ENCODE measurements around the gene KDM4E.

DNA sequence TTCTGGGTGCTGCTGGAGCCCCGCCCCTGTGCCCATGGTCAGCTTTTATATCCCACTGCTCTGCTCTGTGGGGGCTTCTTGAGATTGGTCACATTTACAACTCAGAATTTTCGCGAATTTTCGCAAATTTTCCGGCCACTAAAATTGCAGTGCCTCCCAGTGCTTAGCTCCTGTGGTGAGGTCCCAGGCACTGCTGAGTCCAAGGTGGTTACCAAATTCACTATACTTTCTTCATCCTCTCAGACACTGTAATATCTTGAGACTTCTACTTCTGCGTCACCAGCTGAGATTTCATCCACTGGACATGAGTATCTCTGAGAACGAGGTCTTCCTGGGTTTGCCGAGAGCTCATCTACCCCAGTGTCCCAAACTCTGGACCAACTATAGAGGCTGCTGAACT is 32.9 kb downstream of the KDM4E start:
- TF ChIP-seq, protein P1, sequence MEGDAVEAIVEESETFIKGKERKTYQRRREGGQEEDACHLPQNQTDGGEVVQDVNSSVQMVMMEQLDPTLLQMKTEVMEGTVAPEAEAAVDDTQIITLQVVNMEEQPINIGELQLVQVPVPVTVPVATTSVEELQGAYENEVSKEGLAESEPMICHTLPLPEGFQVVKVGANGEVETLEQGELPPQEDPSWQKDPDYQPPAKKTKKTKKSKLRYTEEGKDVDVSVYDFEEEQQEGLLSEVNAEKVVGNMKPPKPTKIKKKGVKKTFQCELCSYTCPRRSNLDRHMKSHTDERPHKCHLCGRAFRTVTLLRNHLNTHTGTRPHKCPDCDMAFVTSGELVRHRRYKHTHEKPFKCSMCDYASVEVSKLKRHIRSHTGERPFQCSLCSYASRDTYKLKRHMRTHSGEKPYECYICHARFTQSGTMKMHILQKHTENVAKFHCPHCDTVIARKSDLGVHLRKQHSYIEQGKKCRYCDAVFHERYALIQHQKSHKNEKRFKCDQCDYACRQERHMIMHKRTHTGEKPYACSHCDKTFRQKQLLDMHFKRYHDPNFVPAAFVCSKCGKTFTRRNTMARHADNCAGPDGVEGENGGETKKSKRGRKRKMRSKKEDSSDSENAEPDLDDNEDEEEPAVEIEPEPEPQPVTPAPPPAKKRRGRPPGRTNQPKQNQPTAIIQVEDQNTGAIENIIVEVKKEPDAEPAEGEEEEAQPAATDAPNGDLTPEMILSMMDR (IDR thresholded peaks at IDR 0.05) = no peak
- no peak for TF ChIP-seq POLR2A (IDR thresholded peaks at IDR 0.05)
